NCI-H2107 (cell line): Measurements from ENCODE around the gene LRP4.
"Not testable (repeated sequence)": the region's sequence is repeated elsewhere in the genome, so short reads cannot be mapped to it uniquely, and the experiment has no call there.

Experiments used
- DNase-seq: peaks from one replicate; lab custom pipeline; 2025; lab: John Stamatoyannopoulos, UW

The LRP4 gene

GRCh38 chr11:46918083-46918787 lies at the start of gene LRP4:
TSS of gene LRP4 (minus strand) at chr11:46918550. CDS start at chr11:46918379, 171 bp downstream.
- DNase-seq: no peak

GRCh38 chr11:46967962-46968361 lies 49.6 kb upstream of the LRP4 start:
- no peak for DNase-seq

GRCh38 chr11:46966773-46967172 lies 48.4 kb upstream of the LRP4 start:
- no peak for DNase-seq

GRCh38 chr11:46963844-46964243 lies 45.5 kb upstream of the LRP4 start:
- DNase-seq: no peak

- DNase-seq: not testable (repeated sequence)
These were observed 43.5 kb upstream of the LRP4 start for GRCh38 chr11:46961886-46962285.

GRCh38 chr11:46961041-46961440 lies 42.7 kb upstream of the LRP4 start:
- no peak for DNase-seq

GRCh38 chr11:46958777-46959176 lies 40.4 kb upstream of the LRP4 start:
- DNase-seq: no peak

- DNase-seq: no peak
These were observed 34.7 kb upstream of the LRP4 start for GRCh38 chr11:46953093-46953492.

- no peak for DNase-seq
These were observed 34.2 kb upstream of the LRP4 start for GRCh38 chr11:46952553-46952952.

GRCh38 chr11:46951864-46952263 lies 33.5 kb upstream of the LRP4 start:
- DNase-seq: no peak

- no peak for DNase-seq
These were observed 30.9 kb upstream of the LRP4 start for GRCh38 chr11:46949297-46949696.

- no peak for DNase-seq
These were observed 30.2 kb upstream of the LRP4 start for GRCh38 chr11:46948378-46949131.

- no peak for DNase-seq
These were observed 29.2 kb upstream of the LRP4 start for GRCh38 chr11:46947399-46948077.

GRCh38 chr11:46944356-46945075 lies 26.2 kb upstream of the LRP4 start:
- no peak for DNase-seq

- no peak for DNase-seq
These were observed 23.8 kb upstream of the LRP4 start for GRCh38 chr11:46942172-46942571.

- peak; percentile 93 for DNase-seq
These were observed 18.1 kb upstream of the LRP4 start, which contains the start of gene CSTPP1 for GRCh38 chr11:46936138-46937110. TSS of gene CSTPP1 (plus strand) at chr11:46936761. CDS start at chr11:46936806, 45 bp downstream.

GRCh38 chr11:46930089-46930488 lies 11.7 kb upstream of the LRP4 start:
- DNase-seq: no peak

- not testable (repeated sequence) for DNase-seq
These were observed 10.4 kb upstream of the LRP4 start for GRCh38 chr11:46928701-46929100.

- DNase-seq: not testable (repeated sequence)
These were observed 9.6 kb upstream of the LRP4 start for GRCh38 chr11:46927928-46928327.

GRCh38 chr11:46920755-46921154 lies 2.4 kb upstream of the LRP4 start:
- no peak for DNase-seq
